Breast epithelium (tissue), 4 donors: ENCODE data around the gene SCT. TPM values are rescaled to one million over a fixed set of nuclear protein-coding genes. Genes with fewer than 3 reads are reported as not detected.

ENCODE experiments used
- DNase-seq, 2 donors: peaks; one replicate each; pipeline ENCODE4 v3.0.0-alpha.2; 2019; ENCODE audit warnings: low spot score in 2 of 2
- H3K27ac ChIP-seq, 2 donors: fragments of 200-600 bp; sonication (generic) in 1 of 2; one replicate each; pipeline ENCODE4 v1.5.1; 2016 to 2019; ENCODE audit warnings: mild to moderate bottlenecking in 1 of 2
- H3K27me3 ChIP-seq, 2 donors: fragments of 200-600 bp; sonication (generic) in 1 of 2; one replicate each; pipeline versions ENCODE4 v1.5.1 to v1.6.0; 2017 to 2019; ENCODE audit warnings: control low read depth in 1 of 2, mild to moderate bottlenecking in 1 of 2
- H3K36me3 ChIP-seq: fragments of 200-600 bp; one replicate; pipeline ENCODE4 v1.5.1; 2019
- H3K4me1 ChIP-seq, 2 donors: fragments of 200-600 bp; sonication (generic); one replicate each; pipeline ENCODE4 v1.5.1; 2016 to 2019; ENCODE audit warnings: control low read depth in 1 of 2
- H3K4me3 ChIP-seq, 3 donors: fragments of 200-600 bp; sonication (generic); 1 replicate in 2 of 3; 2 replicates in 1 of 3; pipeline ENCODE4 v1.5.1; 2016 to 2019; ENCODE audit warnings: mild to moderate bottlenecking in 3 of 3, moderate library complexity in 2 of 3
- H3K9me3 ChIP-seq, 2 donors: fragments of 200-600 bp; sonication (generic) in 1 of 2; one replicate each; pipeline ENCODE4 v1.5.1; 2016 to 2019; ENCODE audit warnings: control low read depth in 1 of 2
- POLR2A ChIP-seq: fragments of 450-650 bp; IDR thresholded peaks from one replicate; pipeline ENCODE4 v1.6.1; 2016; ENCODE audit warnings: antibody characterized with exemption, mild to moderate bottlenecking, moderate library complexity
- POLR2AphosphoS5 ChIP-seq, 3 donors: sonication (generic); formaldehyde crosslinking; IDR thresholded peaks; one replicate each; pipeline ENCODE4 v1.6.1; 2017; ENCODE audit warnings: antibody characterized with exemption in 3 of 3
- intact Hi-C: fragments of 100-400 bp; cut with DNase I; formaldehyde crosslinking; loops from one replicate; pipeline ENCODE4 v1.15.1; 2023; ENCODE audit warnings: low total_unique reads
- total RNA-seq, 3 donors: library from RNA; depleted of rRNA; stranded (reverse); fragments of >200 nt; gene quantifications; one replicate each; pipeline ENCODE4 v1.1.0, GENCODE V29; 2016
- TF ChIP-seq, protein P1 (sequence below), 3 donors: fragments of 450-650 bp; IDR thresholded peaks; one replicate each; pipeline ENCODE4 v1.5.1; 2016 to 2017; ENCODE audit warnings: antibody characterized with exemption in 3 of 3, mild to moderate bottlenecking in 3 of 3, moderate library complexity in 3 of 3

The SCT gene
- total RNA-seq, 3 donors from 2014 or later, result not detected

GRCh38 chr11:611001-611996 lies 15.7 kb downstream of the SCT start:
- Histone ChIP-seq H3K27ac (no peak overlapping the region), H3K27me3 (no peaks in the 10 kb centered on the region), H3K9me3 (no peaks in the 10 kb centered on the region), H3K4me1 (peaks cover 10 to 13% of the 10 kb centered on the region in 2 donors), H3K4me3 (no peak overlapping the region), H3K36me3 (peaks cover 5% of the 10 kb centered on the region)
- intact Hi-C loops, result no loop called here
- TF ChIP-seq POLR2AphosphoS5 (IDR thresholded peaks at IDR 0.05), result no peak
- TF ChIP-seq POLR2A, result no peak
- TF ChIP-seq, protein P1, sequence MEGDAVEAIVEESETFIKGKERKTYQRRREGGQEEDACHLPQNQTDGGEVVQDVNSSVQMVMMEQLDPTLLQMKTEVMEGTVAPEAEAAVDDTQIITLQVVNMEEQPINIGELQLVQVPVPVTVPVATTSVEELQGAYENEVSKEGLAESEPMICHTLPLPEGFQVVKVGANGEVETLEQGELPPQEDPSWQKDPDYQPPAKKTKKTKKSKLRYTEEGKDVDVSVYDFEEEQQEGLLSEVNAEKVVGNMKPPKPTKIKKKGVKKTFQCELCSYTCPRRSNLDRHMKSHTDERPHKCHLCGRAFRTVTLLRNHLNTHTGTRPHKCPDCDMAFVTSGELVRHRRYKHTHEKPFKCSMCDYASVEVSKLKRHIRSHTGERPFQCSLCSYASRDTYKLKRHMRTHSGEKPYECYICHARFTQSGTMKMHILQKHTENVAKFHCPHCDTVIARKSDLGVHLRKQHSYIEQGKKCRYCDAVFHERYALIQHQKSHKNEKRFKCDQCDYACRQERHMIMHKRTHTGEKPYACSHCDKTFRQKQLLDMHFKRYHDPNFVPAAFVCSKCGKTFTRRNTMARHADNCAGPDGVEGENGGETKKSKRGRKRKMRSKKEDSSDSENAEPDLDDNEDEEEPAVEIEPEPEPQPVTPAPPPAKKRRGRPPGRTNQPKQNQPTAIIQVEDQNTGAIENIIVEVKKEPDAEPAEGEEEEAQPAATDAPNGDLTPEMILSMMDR (IDR thresholded peaks at IDR 0.05), result no peak
- no peak for DNase-seq

- no peak for DNase-seq
- intact Hi-C loops, result no loop called here
Observed at GRCh38 chr11:610146-610801, 16.7 kb downstream of the SCT start.

DNA sequence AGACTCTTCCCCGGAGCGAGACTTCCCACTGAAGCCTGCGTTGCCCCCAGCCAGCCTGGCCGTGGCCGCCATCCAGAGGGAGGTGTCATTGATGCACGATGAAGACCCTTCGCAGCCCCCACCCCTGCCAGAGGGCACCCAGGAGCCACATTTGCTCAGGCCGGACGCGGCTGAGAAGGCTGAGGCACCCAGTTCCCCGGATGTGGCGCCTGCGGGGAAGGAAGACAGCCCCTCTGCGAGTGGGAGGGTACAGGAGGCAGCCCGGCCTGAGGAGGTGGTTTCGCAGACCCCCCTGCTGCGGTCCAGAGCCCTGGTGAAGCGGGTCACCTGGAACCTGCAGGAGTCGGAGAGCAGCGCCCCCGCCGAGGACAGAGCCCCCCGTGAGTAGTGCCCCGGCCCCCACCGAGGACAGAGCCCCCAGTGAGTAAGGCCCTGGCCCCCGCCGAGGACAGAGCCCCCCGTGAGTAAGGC lies 17.6 kb downstream of the SCT start:
- Histone ChIP-seq H3K36me3 (peaks cover 11% of the 10 kb centered on the region), H3K4me3 (no peak overlapping the region), H3K27me3 (no peaks in the 10 kb centered on the region), H3K4me1 (peaks cover 3 to 9% of the 10 kb centered on the region in 2 donors), H3K9me3 (no peaks in the 10 kb centered on the region), H3K27ac (no peak overlapping the region)
- no peak for TF ChIP-seq POLR2A
- TF ChIP-seq, protein P1 (IDR thresholded peaks at IDR 0.05), result no peak
- no peak for TF ChIP-seq POLR2AphosphoS5 (IDR thresholded peaks at IDR 0.05)
- DNase-seq, result no peak
- intact Hi-C loops, result no loop called here

More at GRCh38 chr11:610146-610801, 16.7 kb downstream of the SCT start:
- no peak overlapping the region for H3K27ac ChIP-seq
- TF ChIP-seq, protein P1 (IDR thresholded peaks at IDR 0.05), result no peak
- TF ChIP-seq POLR2A (no peak), POLR2AphosphoS5 (IDR thresholded peaks at IDR 0.05) (no peak)
- peaks cover 10 to 13% of the 10 kb centered on the region in 2 donors for H3K4me1 ChIP-seq
- H3K27me3 ChIP-seq, result no peaks in the 10 kb centered on the region
- no peak overlapping the region for H3K4me3 ChIP-seq
- no peaks in the 10 kb centered on the region for H3K9me3 ChIP-seq
- H3K36me3 ChIP-seq, result peaks cover 5% of the 10 kb centered on the region

DNA sequence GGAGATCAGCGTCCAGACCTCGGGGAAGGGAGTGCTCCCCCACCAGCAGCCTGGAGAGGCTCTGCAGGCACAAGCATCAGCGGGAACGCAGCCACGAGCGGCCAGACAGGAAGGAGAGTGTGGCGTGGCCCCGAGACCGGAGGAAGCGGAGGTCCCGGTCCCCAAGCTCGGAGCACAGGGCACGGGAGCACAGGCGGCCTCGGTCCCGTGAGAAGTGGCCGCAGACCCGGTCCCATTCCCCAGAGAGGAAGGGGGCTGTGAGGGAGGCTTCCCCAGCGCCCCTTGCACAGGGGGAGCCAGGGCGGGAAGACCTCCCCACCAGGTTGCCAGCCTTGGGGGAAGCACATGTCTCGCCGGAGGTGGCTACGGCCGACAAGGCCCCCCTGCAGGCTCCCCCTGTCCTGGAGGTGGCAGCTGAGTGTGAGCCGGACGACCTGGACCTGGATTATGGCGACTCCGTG lies 18.2 kb downstream of the SCT start:
- Histone ChIP-seq H3K4me3 (no peak overlapping the region), H3K27ac (no peak overlapping the region), H3K36me3 (peaks cover 11% of the 10 kb centered on the region), H3K4me1 (peaks cover 0 to 3% of the 10 kb centered on the region in 2 donors), H3K27me3 (no peaks in the 10 kb centered on the region), H3K9me3 (no peaks in the 10 kb centered on the region)
- TF ChIP-seq POLR2A (no peak), POLR2AphosphoS5 (IDR thresholded peaks at IDR 0.05) (no peak)
- TF ChIP-seq, protein P1 (IDR thresholded peaks at IDR 0.05), result no peak
- no peak for DNase-seq
- intact Hi-C loops, result no loop called here
